A549 (cell line): Measurements from ENCODE around the gene HPCA. TPM values are rescaled to one million over a fixed set of nuclear protein-coding genes. Genes with fewer than 3 reads are reported as not detected.

Experiments
- ATAC-seq, 2 experiments: fragments of 200-7000 bp in 1 of 2; fragments of >200 bp in 1 of 2; cut with Nextera tagmentation in 1 of 2; cut with Tn5 transposase in 1 of 2; 3 replicates each; pipeline versions ENCODE4 v1.8.0 to v1.9.1; 2018 to 2020; ENCODE audit warnings: mild to moderate bottlenecking in 1 of 2, moderate library complexity in 1 of 2
- CTCF ChIA-PET: fragments of 300-600 bp; sonication (Branson Sonifier 250); formaldehyde crosslinking; extraction: SDS; loops from one replicate; lab custom pipeline; 2021; ENCODE audit warnings: antibody characterized with exemption, inconsistent platforms; lab: Yijun Ruan, JAX
- POLR2A ChIA-PET: fragments of 350-600 bp; formaldehyde crosslinking; extraction: SDS; loops from one replicate; lab custom pipeline; 2021; ENCODE audit warnings: antibody characterized with exemption, inconsistent platforms; lab: Yijun Ruan, JAX
- DNase-seq, 2 experiments: peaks; one replicate each; pipeline versions ENCODE4 v3.0.0 to v3.0.0-alpha.2; 2011 to 2016; ENCODE audit warnings: low read depth in 1 of 2, low spot score in 1 of 2
- FAIRE-seq: peaks from 2 replicates; lab custom pipeline; 2011; peaks lifted over from hg19 to GRCh38; lab: Jason Lieb, UNC
- H3K27ac ChIP-seq, 2 experiments: fragments of >200 bp; sonication (Bioruptor Twin); formaldehyde crosslinking; 3 replicates each; pipeline ENCODE4 v1.5.1; 2016 to 2017
- H3K4me1 ChIP-seq: fragments of >200 bp; sonication (Bioruptor Twin); formaldehyde crosslinking; 3 replicates; pipeline ENCODE4 v1.6.1; 2016
- H3K4me2 ChIP-seq: fragments of >200 bp; sonication (Bioruptor Twin); formaldehyde crosslinking; 3 replicates; pipeline ENCODE4 v1.6.1; 2016
- H3K4me3 ChIP-seq: fragments of >200 bp; sonication (Bioruptor Twin); formaldehyde crosslinking; 3 replicates; pipeline ENCODE4 v1.5.1; 2016
- H3K9me3 ChIP-seq: fragments of >200 bp; sonication (Bioruptor Twin); formaldehyde crosslinking; 3 replicates; pipeline ENCODE4 v1.6.1; 2016
- ATOH8 ChIP-seq: fragments of 250-450 bp; sonication (Bioruptor Pico); IDR thresholded peaks from 2 replicates; pipeline ENCODE4 v1.5.0; 2020; ENCODE audit warnings: low read depth, mild to moderate bottlenecking, moderate library complexity
- BHLHE40 ChIP-seq: IDR thresholded peaks from 2 replicates; pipeline ENCODE4 v1.6.1; 2012; ENCODE audit warnings: low read depth, low read length, inconsistent platforms
- CEBPB ChIP-seq, 2 experiments: fragments of >200 bp in 1 of 2; sonication (Bioruptor Twin) in 1 of 2; formaldehyde crosslinking in 1 of 2; IDR thresholded peaks; 2 replicates each; pipeline ENCODE4 v1.6.1; 2012 to 2016
- CHD4 ChIP-seq: fragments of 200-600 bp; sonication (generic); IDR thresholded peaks from 2 replicates; pipeline ENCODE4 v1.6.1; 2016; ENCODE audit warnings: antibody characterized with exemption, mild to moderate bottlenecking, borderline replicate concordance
- EP300 ChIP-seq, 2 experiments: fragments of >200 bp; sonication (Bioruptor Twin); formaldehyde crosslinking; IDR thresholded peaks; 2 replicates in 1 of 2; 3 replicates in 1 of 2; pipeline ENCODE4 v1.6.1; 2016 to 2017
- GATA3 ChIP-seq: IDR thresholded peaks from 2 replicates; pipeline ENCODE4 v1.6.1; 2012; ENCODE audit warnings: borderline replicate concordance
- HEYL ChIP-seq: fragments of 250-450 bp; sonication (Bioruptor Pico); IDR thresholded peaks from 2 replicates; pipeline ENCODE4 v1.8.0; 2021; ENCODE audit warnings: mild to moderate bottlenecking, moderate library complexity
- HOXA7 ChIP-seq: fragments of 250-450 bp; sonication (Bioruptor Pico); IDR thresholded peaks from 2 replicates; pipeline ENCODE4 v1.5.0; 2020; ENCODE audit warnings: mild to moderate bottlenecking, moderate library complexity
- HOXB5 ChIP-seq: fragments of 250-450 bp; sonication (Bioruptor Pico); IDR thresholded peaks from 2 replicates; pipeline ENCODE4 v1.5.0; 2020; ENCODE audit warnings: mild to moderate bottlenecking, moderate library complexity
- JUN ChIP-seq, 2 experiments: fragments of >200 bp; sonication (Bioruptor Twin); formaldehyde crosslinking; IDR thresholded peaks; 2 replicates in 1 of 2; 3 replicates in 1 of 2; pipeline ENCODE4 v1.6.1; 2016 to 2017
- KDM5A ChIP-seq: fragments of 200-600 bp; sonication (generic); IDR thresholded peaks from 2 replicates; pipeline ENCODE4 v1.6.1; 2016; ENCODE audit warnings: antibody characterized with exemption, mild to moderate bottlenecking
- MAFK ChIP-seq: fragments of 450-650 bp; IDR thresholded peaks from 2 replicates; pipeline ENCODE4 v1.6.1; 2014; ENCODE audit not compliant: partially characterized antibody
- MAZ ChIP-seq: fragments of 150-350 bp; IDR thresholded peaks from 2 replicates; pipeline ENCODE4 v1.6.1; 2014; ENCODE audit warnings: antibody characterized with exemption, low read depth, low read length, borderline replicate concordance
- MYC ChIP-seq: IDR thresholded peaks from 2 replicates; pipeline ENCODE4 v1.6.1; 2012; ENCODE audit warnings: mild to moderate bottlenecking, inconsistent platforms, low read length, improper control_type of control experiment, borderline replicate concordance
- NFE2L2 ChIP-seq: fragments of 150-350 bp; conservative IDR thresholded peaks from 2 replicates; pipeline ENCODE4 v1.6.1; 2014; ENCODE audit warnings: low read length
- NR3C1 ChIP-seq: fragments of >200 bp; sonication (Bioruptor Twin); formaldehyde crosslinking; IDR thresholded peaks from 3 replicates; pipeline ENCODE4 v1.6.1; 2017
- PBX3 ChIP-seq: IDR thresholded peaks from 2 replicates; pipeline ENCODE4 v1.6.1; 2012
- POLR2AphosphoS2 ChIP-seq: conservative IDR thresholded peaks from 2 replicates; pipeline ENCODE4 v1.6.1; 2012; ENCODE audit warnings: low read length, improper control_type of control experiment, inconsistent platforms
- RAD21 ChIP-seq, 2 experiments: fragments of >200 bp in 1 of 2; sonication (Bioruptor Twin) in 1 of 2; formaldehyde crosslinking in 1 of 2; IDR thresholded peaks in 1 of 2; conservative IDR thresholded peaks in 1 of 2; 2 replicates in 1 of 2; 3 replicates in 1 of 2; pipeline ENCODE4 v1.6.1; 2012 to 2018; ENCODE audit warnings: inconsistent platforms in 1 of 2
- SMC3 ChIP-seq: fragments of >200 bp; sonication (Bioruptor Twin); formaldehyde crosslinking; IDR thresholded peaks from 3 replicates; pipeline ENCODE4 v1.6.1; 2018; ENCODE audit warnings: inconsistent platforms
- SREBF2 ChIP-seq: fragments of 450-650 bp; IDR thresholded peaks from 2 replicates; pipeline ENCODE4 v1.6.1; 2014; ENCODE audit warnings: mild to moderate bottlenecking, moderate library complexity
- TFCP2L1 ChIP-seq: fragments of 250-450 bp; sonication (Bioruptor Pico); IDR thresholded peaks from 2 replicates; pipeline ENCODE4 v1.5.0; 2021; ENCODE audit warnings: mild to moderate bottlenecking
- TP53 ChIP-seq: fragments of 250-450 bp; sonication (Bioruptor Pico); IDR thresholded peaks from 2 replicates; pipeline ENCODE4 v1.5.0; 2021; ENCODE audit warnings: mild to moderate bottlenecking, moderate library complexity
- USF2 ChIP-seq: fragments of 450-650 bp; IDR thresholded peaks from 2 replicates; pipeline ENCODE4 v1.6.1; 2014; ENCODE audit warnings: antibody characterized with exemption
- WGBS: methylation state at CpG from one replicate; pipeline ENCODE4 v1.1.6; 2017; ENCODE audit errors: missing lambda C conversion rate; 5-methylcytosine and 5-hydroxymethylcytosine counted together
- polyA plus RNA-seq, 4 experiments: library from polyadenylated mRNA; depleted of rRNA in 3 of 4; stranded (reverse); fragments of >200 nt; fragmentation: RNase III in 1 of 4; extraction: RNeasy Plus Mini Kit Qiagen cat#74134 plus additional on column Dnase treatment in 1 of 4; gene quantifications; 2 replicates in 3 of 4; 3 replicates in 1 of 4; pipeline ENCODE4 v1.2.3, GENCODE V29; 2011 to 2017
- TF ChIP-seq, protein P1 (sequence below): fragments of 250-450 bp; sonication (Bioruptor Pico); IDR thresholded peaks from 2 replicates; pipeline ENCODE4 v1.5.0; 2021; ENCODE audit warnings: mild to moderate bottlenecking, moderate library complexity, borderline replicate concordance
- TF ChIP-seq, protein P2 (sequence below): fragments of 150-350 bp; IDR thresholded peaks from 2 replicates; pipeline ENCODE4 v1.6.1; 2014; ENCODE audit warnings: low read depth, mild to moderate bottlenecking, low read length

Gene HPCA
- polyA plus RNA-seq, 2 of the 4 experiments (the other 2 are of a cell fraction): 0.21 to 0.34 TPM

GRCh38 chr1:32863881-32864245 lies 22.4 kb upstream of the HPCA start (continued):
- no peak for TF ChIP-seq ATOH8
- no peak for TF ChIP-seq POLR2AphosphoS2
- no peak for TF ChIP-seq USF2
- TF ChIP-seq TP53 (CRISPR knock-in tag): no peak
- no peak for TF ChIP-seq HEYL (CRISPR knock-in tag)
- TF ChIP-seq CHD4: no peak

DNA sequence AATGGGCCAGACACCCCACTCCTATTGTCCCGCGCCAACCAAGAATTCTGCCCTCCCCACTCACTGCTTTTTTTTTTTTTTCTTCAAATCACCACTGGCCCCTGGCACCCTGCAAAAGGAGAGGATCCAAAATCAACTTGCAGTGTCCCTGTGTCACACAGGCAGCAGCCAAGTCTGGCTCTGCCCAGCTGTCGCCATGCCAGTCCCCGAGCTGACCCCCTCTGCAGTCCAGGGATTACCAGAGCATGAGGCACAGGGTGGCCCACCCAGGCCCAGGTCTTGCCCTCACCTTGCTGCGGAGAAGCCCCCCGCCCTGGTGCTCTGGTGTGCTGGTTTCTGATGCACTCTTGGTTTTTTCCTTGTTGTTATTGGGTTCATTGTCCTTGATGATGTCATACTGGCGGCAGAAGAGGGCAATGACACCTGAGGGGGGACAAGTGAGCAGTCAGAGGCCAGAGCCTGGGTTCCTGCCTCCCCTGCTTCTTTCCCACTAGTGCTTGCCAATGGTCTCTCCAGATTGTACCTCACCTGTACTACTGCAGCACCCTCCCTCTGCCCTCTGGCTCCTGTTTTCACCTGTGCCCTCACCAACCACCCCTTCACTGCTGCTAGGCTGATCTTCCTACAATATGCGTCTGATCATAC lies 21.8 kb upstream of the HPCA start:
- Histone ChIP-seq H3K27ac (no peak overlapping the region), H3K4me1 (no peaks in the 10 kb centered on the region), H3K9me3 (no peaks in the 10 kb centered on the region), H3K4me3 (no peak overlapping the region), H3K4me2 (no peak overlapping the region)
- ChIA-PET CTCF (interaction anchor here (1.3 kb wide), 1 partner anchor 13 kb away, joined by 3 read pairs; no protein-coding TSS in a partner anchor), POLR2A (no interaction called here)
- DNase-seq (no peak), FAIRE-seq (no peak), ATAC-seq (no peak)
- WGBS: 92% methylated on average over 8 of the region's 8 CpGs
- TF ChIP-seq HOXA7 (CRISPR knock-in tag) (no peak), NR3C1 (no peak), TFCP2L1 (CRISPR knock-in tag) (no peak), SMC3 (no peak), JUN (IDR thresholded peaks at IDR 0.05) (no peak), MAZ (no peak)
- TF ChIP-seq, all 56 proteins: peak for 0

DNA sequence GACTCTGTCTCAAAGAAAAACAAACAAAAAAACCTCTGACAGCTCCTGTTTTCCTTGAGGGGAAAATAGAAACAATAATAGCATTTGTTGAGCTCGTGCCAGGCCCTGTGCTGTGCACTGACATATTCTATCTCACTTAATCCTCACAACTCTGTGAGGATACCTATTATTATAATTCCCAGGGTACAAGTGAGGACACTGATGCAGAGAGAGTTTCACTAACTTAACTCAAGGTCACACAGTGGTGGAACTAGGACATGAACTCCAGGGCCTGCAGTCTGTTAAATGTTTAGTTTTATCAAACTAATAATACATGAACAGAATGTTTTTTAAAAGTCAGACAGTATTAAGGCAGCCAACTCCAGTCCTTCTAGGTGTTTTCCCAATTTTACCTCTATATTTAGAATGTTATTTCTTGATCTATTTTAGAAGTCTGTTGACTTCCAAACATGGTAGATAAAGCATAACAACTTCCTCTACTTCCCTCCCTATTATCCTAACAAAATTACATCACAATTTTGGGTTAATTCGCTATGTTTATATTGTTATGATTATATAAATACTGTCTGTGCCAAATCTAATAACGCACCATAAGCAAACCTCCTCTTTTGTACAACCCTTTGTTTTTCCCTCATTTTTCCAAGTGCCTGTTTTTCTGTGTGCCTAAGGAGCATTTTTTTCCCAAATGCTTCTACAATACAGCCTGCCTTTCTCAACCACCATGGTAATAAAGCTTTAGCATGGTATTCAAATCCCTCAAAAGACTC lies 20.5 kb upstream of the HPCA start:
- WGBS: 80% methylated on average over 3 of the region's 3 CpGs
- TF ChIP-seq GATA3: no peak
- POLR2A ChIA-PET: no interaction called here
- CTCF ChIA-PET: interaction anchor here (1.3 to 1.5 kb wide), 3 partner anchors 10 to 153 kb away, joined by 3 to 6 read pairs (median 3); no protein-coding TSS in a partner anchor
- Histone ChIP-seq H3K4me1 (0 out of 3 replicates have a peak, but pooled peaks cover 2% of the 10 kb centered on the region), H3K4me2 (no peak overlapping the region), H3K27ac (no peak overlapping the region), H3K4me3 (no peak overlapping the region), H3K9me3 (no peaks in the 10 kb centered on the region)
- FAIRE-seq (no peak), DNase-seq (no peak), ATAC-seq (no peak)

DNA sequence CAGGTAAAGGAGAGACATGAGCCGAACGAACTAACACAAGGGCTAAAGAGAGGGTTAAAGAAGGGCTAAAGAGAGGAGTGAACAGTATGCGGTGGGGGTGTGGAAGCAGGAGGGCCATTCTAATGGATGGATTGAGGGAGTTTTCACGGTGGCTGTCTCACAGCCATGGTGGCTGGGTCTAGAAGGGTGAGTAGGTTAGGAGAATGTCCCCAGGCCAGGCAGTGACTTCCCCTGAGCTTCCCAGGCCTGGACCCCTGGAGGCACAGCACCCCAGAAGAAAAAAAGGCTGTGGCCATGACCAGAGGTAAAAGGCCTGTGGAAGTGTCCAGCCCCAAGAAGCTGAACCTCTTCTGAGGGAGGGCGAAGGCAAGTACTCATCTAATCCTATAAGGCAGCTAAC lies 19.1 kb upstream of the HPCA start:
- FAIRE-seq (no peak), ATAC-seq (no peak), DNase-seq (no peak)
- Histone ChIP-seq H3K9me3 (no peaks in the 10 kb centered on the region), H3K4me3 (no peak overlapping the region), H3K27ac (no peak overlapping the region), H3K4me1 (0 out of 3 replicates have a peak, but pooled peaks cover 2% of the 10 kb centered on the region), H3K4me2 (no peak overlapping the region)
- 85% methylated on average over 5 of the region's 5 CpGs for WGBS
- ChIA-PET POLR2A (no interaction called here), CTCF (interaction anchor here (0.8 to 1.4 kb wide), 3 partner anchors 25 to 466 kb away, joined by 3 read pairs; no protein-coding TSS in a partner anchor)
- TF ChIP-seq JUN (IDR thresholded peaks at IDR 0.05): no peak
- TF ChIP-seq, protein P1, sequence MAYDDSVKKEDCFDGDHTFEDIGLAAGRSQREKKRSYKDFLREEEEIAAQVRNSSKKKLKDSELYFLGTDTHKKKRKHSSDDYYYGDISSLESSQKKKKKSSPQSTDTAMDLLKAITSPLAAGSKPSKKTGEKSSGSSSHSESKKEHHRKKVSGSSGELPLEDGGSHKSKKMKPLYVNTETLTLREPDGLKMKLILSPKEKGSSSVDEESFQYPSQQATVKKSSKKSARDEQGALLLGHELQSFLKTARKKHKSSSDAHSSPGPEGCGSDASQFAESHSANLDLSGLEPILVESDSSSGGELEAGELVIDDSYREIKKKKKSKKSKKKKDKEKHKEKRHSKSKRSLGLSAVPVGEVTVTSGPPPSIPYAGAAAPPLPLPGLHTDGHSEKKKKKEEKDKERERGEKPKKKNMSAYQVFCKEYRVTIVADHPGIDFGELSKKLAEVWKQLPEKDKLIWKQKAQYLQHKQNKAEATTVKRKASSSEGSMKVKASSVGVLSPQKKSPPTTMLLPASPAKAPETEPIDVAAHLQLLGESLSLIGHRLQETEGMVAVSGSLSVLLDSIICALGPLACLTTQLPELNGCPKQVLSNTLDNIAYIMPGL (CRISPR knock-in tag): no peak
- TF ChIP-seq CEBPB (IDR thresholded peaks at IDR 0.05): no peak
- no peak for TF ChIP-seq HOXA7 (CRISPR knock-in tag)
- no peak for TF ChIP-seq KDM5A
- TF ChIP-seq MAFK: no peak
- no peak for TF ChIP-seq EP300 (IDR thresholded peaks at IDR 0.05)
- TF ChIP-seq NR3C1: no peak
- TF ChIP-seq SREBF2: no peak
- TF ChIP-seq, protein P2, sequence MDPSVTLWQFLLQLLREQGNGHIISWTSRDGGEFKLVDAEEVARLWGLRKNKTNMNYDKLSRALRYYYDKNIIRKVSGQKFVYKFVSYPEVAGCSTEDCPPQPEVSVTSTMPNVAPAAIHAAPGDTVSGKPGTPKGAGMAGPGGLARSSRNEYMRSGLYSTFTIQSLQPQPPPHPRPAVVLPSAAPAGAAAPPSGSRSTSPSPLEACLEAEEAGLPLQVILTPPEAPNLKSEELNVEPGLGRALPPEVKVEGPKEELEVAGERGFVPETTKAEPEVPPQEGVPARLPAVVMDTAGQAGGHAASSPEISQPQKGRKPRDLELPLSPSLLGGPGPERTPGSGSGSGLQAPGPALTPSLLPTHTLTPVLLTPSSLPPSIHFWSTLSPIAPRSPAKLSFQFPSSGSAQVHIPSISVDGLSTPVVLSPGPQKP: no peak
- no peak for TF ChIP-seq BHLHE40
- TF ChIP-seq RAD21 (conservative IDR thresholded peaks at IDR 0.05 in 1 of 2, IDR thresholded peaks at IDR 0.05 in 1 of 2): no peak
- no peak for TF ChIP-seq HEYL (CRISPR knock-in tag)
- TF ChIP-seq HOXB5 (CRISPR knock-in tag): no peak
- no peak for TF ChIP-seq NFE2L2
- TF ChIP-seq PBX3: no peak
- TF ChIP-seq MYC: no peak
